IMR-90 (cell line): ENCODE measurements around the gene OTUB2. TPM values are rescaled to one million over a fixed set of nuclear protein-coding genes. Genes with fewer than 3 reads are reported as not detected.
A peak's percentile ranks its signal among the peaks of the same experiment; 100 is the strongest.

Experiments used
- ATAC-seq: fragments of 200-7000 bp; cut with Tn5 transposase; 2 replicates; pipeline ENCODE4 v1.9.1; 2020; ENCODE audit warnings: low read depth, mild to moderate bottlenecking, moderate library complexity
- BruUV-seq: library from RNA; stranded (reverse); fragments of 400-500 nt; replicated peaks from 2 replicates; lab custom pipeline; 2021; lab: Mats Ljungman, UMichigan
- CTCF ChIA-PET: fragments of 300-600 bp; formaldehyde crosslinking; extraction: SDS; loops from one replicate; lab custom pipeline; 2021; ENCODE audit warnings: antibody characterized with exemption; lab: Yijun Ruan, JAX
- POLR2A ChIA-PET: fragments of 300-600 bp; sonication (Branson Sonifier 250); formaldehyde crosslinking; loops from one replicate; lab custom pipeline; 2022; ENCODE audit warnings: antibody characterized with exemption; ENCODE audit not compliant: unreplicated experiment; lab: Charles Lee
- DNase-seq: peaks from one replicate; pipeline ENCODE4 v3.0.0; 2013
- H2AFZ ChIP-seq: replicated peaks from 2 replicates; pipeline ENCODE3; 2013; ENCODE audit warnings: low read length, mild to moderate bottlenecking; ENCODE audit not compliant: poor library complexity
- H2AK5ac ChIP-seq: 2 replicates; pipeline ENCODE4 v1.6.1; 2013; ENCODE audit warnings: low read depth, low read length, inconsistent platforms
- H2AK9ac ChIP-seq: replicated peaks from 2 replicates; pipeline ENCODE3; 2013; ENCODE audit warnings: mild to moderate bottlenecking, low read depth, low read length, moderate library complexity; ENCODE audit not compliant: poor library complexity
- H2BK120ac ChIP-seq: 2 replicates; pipeline ENCODE4 v1.6.1; 2013; ENCODE audit warnings: low read depth, low read length, inconsistent platforms
- H2BK15ac ChIP-seq: 3 replicates; pipeline ENCODE4 v1.6.1; 2013; ENCODE audit warnings: low read depth, low read length, inconsistent platforms
- H2BK20ac ChIP-seq: 2 replicates; pipeline ENCODE4 v1.6.1; 2013; ENCODE audit warnings: low read depth, mild to moderate bottlenecking, inconsistent platforms, low read length, moderate library complexity
- H2BK5ac ChIP-seq: 2 replicates; pipeline ENCODE4 v1.6.1; 2013; ENCODE audit warnings: mild to moderate bottlenecking, low read depth, low read length, inconsistent platforms; ENCODE audit not compliant: poor library complexity, severe bottlenecking
- H3K14ac ChIP-seq: replicated peaks from 2 replicates; pipeline ENCODE4 v1.6.1; 2013; ENCODE audit warnings: low read depth, low read length, inconsistent platforms
- H3K18ac ChIP-seq: 2 replicates; pipeline ENCODE4 v1.6.1; 2013; ENCODE audit warnings: low read depth, low read length, control low read depth
- H3K23ac ChIP-seq: 2 replicates; pipeline ENCODE4 v1.6.1; 2013; ENCODE audit warnings: low read depth, low read length, inconsistent platforms
- H3K27ac ChIP-seq: 2 replicates; pipeline ENCODE4 v1.5.1; 2013; ENCODE audit warnings: mild to moderate bottlenecking, control low read depth, low read length; ENCODE audit not compliant: insufficient read depth
- H3K27me3 ChIP-seq: 2 replicates; pipeline ENCODE4 v1.6.1; 2013; ENCODE audit warnings: low read length; ENCODE audit not compliant: control insufficient read depth, insufficient read depth
- H3K36me3 ChIP-seq: 2 replicates; pipeline ENCODE4 v1.6.1; 2013; ENCODE audit warnings: low read length, mixed read lengths; ENCODE audit not compliant: control insufficient read depth, insufficient read depth
- H3K4ac ChIP-seq: 2 replicates; pipeline ENCODE4 v1.6.1; 2013; ENCODE audit warnings: low read depth, low read length, inconsistent platforms
- H3K4me1 ChIP-seq: 2 replicates; pipeline ENCODE4 v1.6.1; 2013; ENCODE audit warnings: low read length, mixed read lengths; ENCODE audit not compliant: control insufficient read depth, insufficient read depth
- H3K4me2 ChIP-seq: 2 replicates; pipeline ENCODE4 v1.6.1; 2013; ENCODE audit warnings: low read depth, mild to moderate bottlenecking, control low read depth, low read length, moderate library complexity
- H3K4me3 ChIP-seq: 2 replicates; pipeline ENCODE4 v1.5.1; 2013; ENCODE audit warnings: low read depth, mild to moderate bottlenecking, control low read depth, low read length, moderate library complexity; ENCODE audit not compliant: insufficient read depth
- H3K56ac ChIP-seq: 2 replicates; pipeline ENCODE4 v1.6.1; 2013; ENCODE audit warnings: low read length, inconsistent platforms; ENCODE audit not compliant: insufficient read depth; ENCODE audit errors: extremely low read depth
- H3K79me1 ChIP-seq, 2 experiments: 2 replicates each; pipeline ENCODE4 v1.6.1; 2013; ENCODE audit warnings: low read length in 2 of 2, inconsistent platforms in 1 of 2, low read depth in 1 of 2
- H3K9ac ChIP-seq: 2 replicates; pipeline ENCODE4 v1.6.1; 2013; ENCODE audit warnings: low read depth, low read length, control low read depth
- H3K9me1 ChIP-seq: 2 replicates; pipeline ENCODE4 v1.6.1; 2013; ENCODE audit warnings: low read length, inconsistent platforms; ENCODE audit not compliant: insufficient read depth
- H3K9me3 ChIP-seq: 2 replicates; pipeline ENCODE4 v1.6.1; 2013; ENCODE audit warnings: low read length; ENCODE audit not compliant: control insufficient read depth, insufficient read depth
- H4K20me1 ChIP-seq: 2 replicates; pipeline ENCODE4 v1.6.1; 2013; ENCODE audit warnings: low read length, inconsistent platforms; ENCODE audit not compliant: insufficient read depth
- H4K5ac ChIP-seq: 2 replicates; pipeline ENCODE4 v1.6.1; 2013; ENCODE audit warnings: mild to moderate bottlenecking, low read depth, low read length, control low read depth
- H4K8ac ChIP-seq, 2 experiments: 2 replicates each; pipeline ENCODE4 v1.6.1; 2013; ENCODE audit warnings: low read depth in 2 of 2, low read length in 2 of 2, control low read depth in 1 of 2, inconsistent platforms in 1 of 2
- H4K91ac ChIP-seq: 2 replicates; pipeline ENCODE4 v1.6.1; 2013; ENCODE audit warnings: low read depth, low read length, inconsistent platforms; ENCODE audit not compliant: insufficient read depth
- CEBPB ChIP-seq: IDR thresholded peaks from 2 replicates; pipeline ENCODE4 v1.6.1; 2012; ENCODE audit warnings: low read depth, low read length, improper control_type of control experiment
- CHD1 ChIP-seq: IDR thresholded peaks from 2 replicates; pipeline ENCODE4 v1.6.1; 2012; ENCODE audit warnings: low read depth, low read length, improper control_type of control experiment
- CTCF ChIP-seq: conservative IDR thresholded peaks from 2 replicates; pipeline ENCODE4 v1.5.1; 2012; ENCODE audit warnings: mild to moderate bottlenecking, low read depth, low read length, improper control_type of control experiment
- ELK1 ChIP-seq: fragments of 150-350 bp; IDR thresholded peaks from 2 replicates; pipeline ENCODE4 v1.6.1; 2016; ENCODE audit warnings: low read depth, mild to moderate bottlenecking, low read length, moderate library complexity, borderline replicate concordance
- FOS ChIP-seq: fragments of 150-350 bp; IDR thresholded peaks from 2 replicates; pipeline ENCODE4 v1.6.1; 2016; ENCODE audit warnings: low read depth, low read length
- MAFK ChIP-seq: IDR thresholded peaks from 2 replicates; pipeline ENCODE4 v1.6.1; 2012; ENCODE audit warnings: low read depth, low read length, improper control_type of control experiment
- MAZ ChIP-seq: IDR thresholded peaks from 2 replicates; pipeline ENCODE4 v1.6.1; 2012; ENCODE audit warnings: low read depth, mild to moderate bottlenecking, low read length, improper control_type of control experiment, moderate library complexity, borderline replicate concordance
- MXI1 ChIP-seq: IDR thresholded peaks from 2 replicates; pipeline ENCODE4 v1.6.1; 2012; ENCODE audit warnings: low read depth, mild to moderate bottlenecking, low read length, moderate library complexity, borderline replicate concordance
- NFE2L2 ChIP-seq: fragments of 150-350 bp; IDR thresholded peaks from 2 replicates; pipeline ENCODE4 v1.6.1; 2016; ENCODE audit warnings: low read depth, mild to moderate bottlenecking, low read length
- RAD21 ChIP-seq: IDR thresholded peaks from 2 replicates; pipeline ENCODE4 v1.6.1; 2012; ENCODE audit warnings: low read length, improper control_type of control experiment
- RCOR1 ChIP-seq: IDR thresholded peaks from 2 replicates; pipeline ENCODE4 v1.6.1; 2012; ENCODE audit warnings: mild to moderate bottlenecking, low read length, improper control_type of control experiment; ENCODE audit not compliant: insufficient replicate concordance
- RFX5 ChIP-seq: IDR thresholded peaks from 2 replicates; pipeline ENCODE4 v1.8.0; 2012; ENCODE audit warnings: low read depth, mild to moderate bottlenecking, low read length, moderate library complexity
- USF2 ChIP-seq: fragments of 150-350 bp; IDR thresholded peaks from 2 replicates; pipeline ENCODE4 v1.6.1; 2017; ENCODE audit warnings: mild to moderate bottlenecking, antibody characterized with exemption, low read length, low read depth
- WGBS, 2 experiments: methylation state at CpG; one replicate each; pipeline versions ENCODE4 v1.1.5 to v1.1.7; 2013; ENCODE audit warnings: missing lambda C conversion rate in 2 of 2; ENCODE audit not compliant: insufficient read length in 1 of 2; ENCODE audit errors: extremely low coverage in 2 of 2; 5-methylcytosine and 5-hydroxymethylcytosine counted together
- dilution Hi-C: fragments of 300-500 bp; cut with HindIII; formaldehyde crosslinking; loops from one replicate; pipeline ENCODE4 v1.14.3; 2018; ENCODE audit warnings: low sequenced_read_pairs; ENCODE audit not compliant: unreplicated experiment
- in situ Hi-C: fragments of 300-500 bp; cut with MboI; formaldehyde crosslinking; loops from 3 replicates; pipeline ENCODE4 v1.14.3; 2019; ENCODE audit warnings: low sequenced_read_pairs, inconsistent platforms, mixed read lengths
- intact Hi-C: fragments of 100-400 bp; cut with micrococcal nuclease; formaldehyde crosslinking; loops from 2 replicates; pipeline ENCODE4 v1.10.0; 2022
- polyA plus RNA-seq, 3 experiments: library from polyadenylated mRNA; depleted of rRNA; stranded (reverse); fragments of >200 nt; gene quantifications; 2 replicates each; pipeline ENCODE4 v1.2.3, GENCODE V29; 2012; ENCODE audit warnings: low replicate concordance in 1 of 3
- total RNA-seq: library from RNA; depleted of rRNA; stranded (reverse); fragments of >200 nt; gene quantifications from 2 replicates; pipeline ENCODE4 v1.2.3, GENCODE V29; 2012

The OTUB2 gene
- total and polyA plus RNA-seq, 2 of the 4 experiments (the other 2 are of a cell fraction) = 1.1 to 2.5 TPM

- ATAC-seq (no peak), DNase-seq (no peak)
- Histone ChIP-seq H3K9ac (no peak overlapping the region), H2BK5ac (no peak overlapping the region), H2BK120ac (peak overlapping the region; percentile 82), H2AFZ (no peak overlapping the region), H4K91ac (peak overlapping the region; percentile 77), H3K36me3 (no peaks in the 10 kb centered on the region), H4K8ac (peak overlapping the region; percentile 32 to 74; a peak in 3 of 4 replicates), H3K4ac (peak overlapping the region; percentile 70), H3K79me1 (no peaks in the 10 kb centered on the region), H3K18ac (peak overlapping the region; percentile 56; the same call in 1 of the 2 replicates), H3K14ac (no peak overlapping the region; the same call in 1 of the 2 replicates), H3K23ac (no peak overlapping the region), H3K4me1 (peaks cover 18% of the 10 kb centered on the region), H3K9me3 (peaks cover 2% of the 10 kb centered on the region; the same call in 1 of the 2 replicates), H2BK15ac (peak overlapping the region; percentile 79; the same call in 1 of the 3 replicates), H3K27me3 (no peaks in the 10 kb centered on the region; the same call in 1 of the 2 replicates), H2AK9ac (peak overlapping the region; percentile 0), H3K27ac (peak overlapping the region; percentile 58), H4K20me1 (no peaks in the 10 kb centered on the region), H2AK5ac (peak overlapping the region; percentile 93), H3K56ac (no peak overlapping the region), H3K9me1 (peaks cover 18% of the 10 kb centered on the region; the same call in 1 of the 2 replicates), H2BK20ac (peak overlapping the region; percentile 64), H3K4me3 (no peak overlapping the region), H3K4me2 (no peak overlapping the region), H4K5ac (peak overlapping the region; percentile 67; the same call in 1 of the 2 replicates)
- dilution Hi-C loops (no loop called here), in situ Hi-C loops (no loop called here), intact Hi-C loops (no loop called here)
- WGBS, 2 experiments = 100% methylated on average over 1 of the region's 5 CpGs; no CpG with 5 or more reads in 1 of the 2 experiments
- TF ChIP-seq MXI1 (no peak), USF2 (no peak), MAFK (no peak), ELK1 (no peak), MAZ (no peak), CEBPB (no peak), CTCF (no peak), CHD1 (no peak), FOS (no peak), RFX5 (no peak), RAD21 (no peak), NFE2L2 (no peak), RCOR1 (no peak)
- ChIA-PET POLR2A (no interaction called here), CTCF (interaction anchor here (0.9 kb wide), 1 partner anchor 37 kb away, joined by 3 read pairs; no protein-coding TSS in a partner anchor)
- no TSS peak for BruUV-seq
Observed at GRCh38 chr14:93977171-93977570, 49.0 kb upstream of the OTUB2 start.
